RWPE2 (cell line): ENCODE data around the gene GOLGA8H.
"Not testable (repeated sequence)": the region's sequence is repeated elsewhere in the genome, so short reads cannot be mapped to it uniquely, and the experiment has no call there.

Source experiments
- ATAC-seq: fragments of 200-7000 bp; cut with Tn5 transposase; 3 replicates; pipeline ENCODE4 v1.9.1; 2021; ENCODE audit warnings: low read depth
- DNase-seq: peaks from one replicate; pipeline ENCODE4 v3.0.0-alpha.2; 2020; ENCODE audit warnings: low spot score
- H3K27ac ChIP-seq: fragments of 450-650 bp; 2 replicates; pipeline ENCODE4 v1.5.1; 2017; ENCODE audit warnings: mild to moderate bottlenecking; ENCODE audit not compliant: poor library complexity, severe bottlenecking
- H3K27me3 ChIP-seq: fragments of 250-450 bp; sonication (Bioruptor Pico); 2 replicates; pipeline ENCODE4 v1.5.1; 2021; ENCODE audit warnings: mild to moderate bottlenecking, moderate library complexity; ENCODE audit not compliant: insufficient read depth, poor library complexity, severe bottlenecking
- H3K36me3 ChIP-seq: fragments of 250-450 bp; sonication (Bioruptor Pico); 2 replicates; pipeline ENCODE4 v1.5.1; 2020; ENCODE audit warnings: low read depth, mild to moderate bottlenecking, moderate library complexity
- H3K4me1 ChIP-seq: fragments of 250-450 bp; sonication (Bioruptor Pico); 2 replicates; pipeline ENCODE4 v1.5.1; 2021; ENCODE audit warnings: mild to moderate bottlenecking, moderate library complexity; ENCODE audit not compliant: insufficient read depth, poor library complexity, severe bottlenecking
- H3K4me3 ChIP-seq: fragments of 250-450 bp; sonication (Bioruptor Pico); 2 replicates; pipeline ENCODE4 v1.5.1; 2021; ENCODE audit warnings: mild to moderate bottlenecking, moderate library complexity; ENCODE audit not compliant: severe bottlenecking
- H3K9me3 ChIP-seq: fragments of 250-450 bp; sonication (Bioruptor Pico); 2 replicates; pipeline ENCODE4 v1.5.1; 2021; ENCODE audit warnings: mild to moderate bottlenecking, moderate library complexity; ENCODE audit not compliant: severe bottlenecking
- CTCF ChIP-seq: fragments of 450-650 bp; IDR thresholded peaks from one replicate; pipeline ENCODE4 v1.5.1; 2017; ENCODE audit warnings: mild to moderate bottlenecking, moderate library complexity; ENCODE audit not compliant: poor library complexity, severe bottlenecking

GOLGA8H gene

DNA sequence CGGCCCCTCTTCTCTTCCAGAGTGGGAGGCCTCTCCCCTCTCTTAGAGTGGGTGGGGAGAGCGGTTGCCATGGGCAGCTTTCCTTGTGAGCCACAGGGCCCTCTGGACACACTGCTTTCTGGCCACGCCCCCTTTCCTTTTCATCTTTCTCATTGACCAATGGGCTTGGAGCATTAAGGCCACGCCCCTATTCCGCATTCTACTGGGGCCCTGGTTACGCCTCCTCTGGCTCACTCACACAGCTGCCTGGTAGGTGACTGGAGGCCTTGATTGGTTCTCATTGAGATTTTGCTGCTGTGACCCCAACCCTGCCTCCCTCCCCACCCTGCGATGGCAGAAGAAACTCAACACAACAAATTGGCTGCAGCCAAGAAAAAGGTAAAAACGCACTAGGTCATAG is at the start of gene GOLGA8H:
GOLGA8H (plus strand) TSS at position 233 of the 400 bp plus-strand sequence; CDS start at position 331, 98 bp downstream.
- DNase-seq, ATAC-seq, H3K27me3 ChIP-seq, H3K4me1 ChIP-seq, H3K36me3 ChIP-seq, H3K9me3 ChIP-seq, H3K27ac ChIP-seq, H3K4me3 ChIP-seq: not testable (repeated sequence)

- ATAC-seq, result peak; percentile 85
- H3K27ac ChIP-seq, DNase-seq, H3K27me3 ChIP-seq, H3K4me3 ChIP-seq, H3K4me1 ChIP-seq, H3K9me3 ChIP-seq, H3K36me3 ChIP-seq: not testable (repeated sequence)
Observed at GRCh38 chr15:30566949-30567348, 36.9 kb upstream of the GOLGA8H start.

GRCh38 chr15:30573012-30573491 is 30.8 kb upstream of the GOLGA8H start:
- not testable (repeated sequence) for DNase-seq, H3K4me1 ChIP-seq, H3K4me3 ChIP-seq, H3K36me3 ChIP-seq, H3K9me3 ChIP-seq, H3K27ac ChIP-seq, H3K27me3 ChIP-seq
- ATAC-seq, result peak; percentile 81

GRCh38 chr15:30579394-30579970 is 24.3 kb upstream of the GOLGA8H start:
- not testable (repeated sequence) for H3K27me3 ChIP-seq, H3K4me1 ChIP-seq, DNase-seq, ATAC-seq, H3K9me3 ChIP-seq, H3K36me3 ChIP-seq, H3K4me3 ChIP-seq, H3K27ac ChIP-seq

DNA sequence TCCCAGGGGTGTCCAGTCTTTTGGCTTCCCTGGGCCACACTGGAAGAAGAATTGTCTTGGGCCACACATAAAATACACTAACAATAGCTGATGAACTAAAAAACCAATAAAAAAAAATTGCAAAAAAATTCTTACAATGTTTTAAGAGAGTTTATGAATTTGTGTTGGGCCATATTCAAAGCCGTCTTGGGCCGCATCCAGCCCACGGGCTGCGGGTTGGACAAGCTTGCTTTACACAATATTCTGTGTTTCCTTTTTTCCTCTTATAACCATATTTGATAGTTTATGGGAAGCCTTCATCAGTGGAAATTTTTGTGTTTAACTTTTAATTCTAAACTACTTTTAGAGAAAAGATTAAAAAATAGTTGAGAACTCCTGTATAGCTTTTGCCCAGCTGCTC is 23.1 kb upstream of the GOLGA8H start:
- not testable (repeated sequence) for H3K4me1 ChIP-seq, ATAC-seq, H3K36me3 ChIP-seq, H3K27ac ChIP-seq, H3K9me3 ChIP-seq, DNase-seq, H3K4me3 ChIP-seq, H3K27me3 ChIP-seq

DNA sequence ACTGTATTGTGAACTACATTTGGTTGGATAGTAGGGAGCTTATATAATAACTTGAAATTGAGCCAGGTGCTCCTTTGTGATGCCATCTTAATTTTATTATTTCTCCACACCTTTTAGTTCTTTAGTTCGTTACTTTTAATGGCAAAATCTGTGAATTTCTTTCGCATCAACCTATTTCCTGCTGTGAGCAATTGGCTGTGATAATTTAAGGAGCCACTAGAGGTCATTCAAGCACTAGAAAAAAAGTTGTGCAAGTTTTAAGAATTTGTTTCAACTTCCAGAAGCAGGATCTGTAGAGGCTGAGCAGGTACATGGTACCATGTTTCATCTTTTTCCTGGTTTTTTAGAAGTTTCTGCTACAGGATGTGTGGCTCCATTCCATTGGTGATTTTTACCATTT is 4.9 kb upstream of the GOLGA8H start:
- H3K4me1 ChIP-seq, DNase-seq, ATAC-seq, H3K27me3 ChIP-seq, H3K4me3 ChIP-seq, H3K9me3 ChIP-seq, H3K36me3 ChIP-seq, H3K27ac ChIP-seq: not testable (repeated sequence)

DNA sequence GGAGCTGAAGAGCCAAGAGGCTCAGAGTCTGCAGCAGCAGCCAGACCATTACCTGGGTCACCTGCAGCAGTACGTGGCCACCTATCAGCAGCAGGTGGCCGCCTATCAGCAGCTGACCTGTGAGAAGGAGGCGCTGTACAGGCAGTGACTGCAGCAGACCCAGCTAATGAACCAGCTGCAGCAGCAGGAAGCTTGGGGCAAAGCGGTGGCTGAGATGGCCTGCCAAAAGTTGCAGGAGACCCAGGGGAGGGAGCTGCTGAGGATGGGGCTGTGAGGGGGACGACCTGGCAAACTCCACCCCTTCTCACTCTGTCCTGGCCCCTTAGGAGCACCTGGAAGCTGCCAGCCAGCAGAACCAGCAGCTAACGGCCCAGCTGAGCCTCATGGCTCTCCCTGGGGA is 8.4 kb downstream of the GOLGA8H start:
- not testable (repeated sequence) for H3K4me3 ChIP-seq, H3K36me3 ChIP-seq, H3K27ac ChIP-seq, H3K4me1 ChIP-seq, H3K9me3 ChIP-seq, H3K27me3 ChIP-seq, DNase-seq, ATAC-seq

GRCh38 chr15:30621342-30621741 is 17.5 kb downstream of the GOLGA8H start:
- not testable (repeated sequence) for H3K27ac ChIP-seq, DNase-seq, H3K4me3 ChIP-seq, H3K9me3 ChIP-seq, H3K4me1 ChIP-seq, H3K27me3 ChIP-seq, H3K36me3 ChIP-seq
- ATAC-seq, result peak; percentile 9; the same call in 1 of the 3 replicates
- peak; percentile 40 for TF ChIP-seq CTCF

DNA sequence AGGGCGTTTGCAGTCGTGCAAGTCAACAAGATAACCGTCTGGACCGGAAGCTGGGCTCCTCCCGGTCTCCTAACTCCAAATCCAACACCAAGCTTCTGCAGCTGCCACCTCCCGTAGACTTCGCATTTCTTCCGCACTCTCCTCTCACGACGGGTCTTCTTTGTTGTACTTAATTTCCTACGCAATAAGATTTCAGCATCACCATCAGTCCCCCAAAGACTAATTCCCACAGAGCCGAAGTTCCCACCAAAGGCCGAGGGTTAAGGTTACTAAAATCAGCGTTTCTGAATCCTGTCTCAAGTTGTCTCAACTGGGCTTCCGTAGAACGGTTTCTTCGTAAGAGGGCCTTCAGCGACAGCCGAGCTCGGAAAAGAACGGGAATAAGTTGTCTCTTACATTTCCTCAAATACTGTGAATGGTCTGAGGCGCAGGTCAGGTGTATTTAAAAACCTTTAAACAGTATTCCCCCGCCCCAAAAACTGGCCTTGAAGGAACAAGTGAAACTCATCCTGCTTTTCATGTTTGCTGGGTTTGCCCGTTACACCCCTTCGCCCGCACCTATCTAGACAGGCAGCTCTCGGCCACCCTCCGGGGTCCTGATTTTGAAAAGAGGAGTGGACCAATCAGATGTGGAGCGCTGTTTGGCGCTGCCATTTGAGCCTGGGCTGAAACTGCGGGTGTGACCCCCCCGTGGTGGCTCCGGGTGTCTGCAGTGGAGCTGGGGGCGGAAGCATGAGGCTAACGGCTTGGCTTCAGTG is 21.8 kb downstream of the GOLGA8H start, which contains the start of gene ARHGAP11B:
ARHGAP11B (plus strand) TSS at position 693 of the 758 bp plus-strand sequence.
- H3K9me3 ChIP-seq, H3K27me3 ChIP-seq: not testable (repeated sequence)
- Histone ChIP-seq H3K4me3 (peak within 1 kb of the TSS; percentile 59), H3K27ac (peak within 1 kb of the TSS; percentile 83), H3K4me1 (peaks cover 14% of the 10 kb centered on the region), H3K36me3 (peaks cover 25% of the 10 kb centered on the region)
- peak; percentile 95 for ATAC-seq
- DNase-seq, result peak; percentile 99

DNA sequence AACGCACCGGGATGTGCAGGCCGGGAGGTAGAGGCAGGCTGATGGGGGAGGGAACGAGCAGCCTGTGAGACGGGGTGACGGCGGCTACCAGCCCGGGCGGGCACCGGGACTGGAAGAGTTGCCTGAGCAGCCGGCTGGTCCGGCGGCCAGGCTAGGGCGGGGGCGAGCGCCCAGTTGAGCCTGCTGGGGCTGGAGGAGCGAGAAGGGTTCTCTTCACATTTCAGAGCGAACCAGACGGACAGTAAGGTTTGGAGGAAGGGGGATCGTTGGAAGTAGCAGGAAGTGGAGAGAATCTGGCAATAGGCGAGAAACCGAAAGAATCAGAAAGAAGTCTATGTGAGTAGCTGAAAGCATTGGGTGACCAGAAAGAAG is 22.4 kb downstream of the GOLGA8H start:
- DNase-seq, ATAC-seq, H3K27me3 ChIP-seq, H3K9me3 ChIP-seq: not testable (repeated sequence)
- peaks cover 25% of the 10 kb centered on the region for H3K36me3 ChIP-seq
- H3K4me3 ChIP-seq, result peak overlapping the region; percentile 59
- peak overlapping the region; percentile 83 for H3K27ac ChIP-seq
- peaks cover 14% of the 10 kb centered on the region for H3K4me1 ChIP-seq
